Activated CD4-positive, alpha-beta memory T cell treated with anti-CD3 and anti-CD28 coated beads for 36 hours (primary cell): ENCODE results near the gene TRIM75. TPM values are rescaled to one million over a fixed set of nuclear protein-coding genes. Genes with fewer than 3 reads are reported as not detected.
"Not testable (repeated sequence)": the region's sequence is repeated elsewhere in the genome, so short reads cannot be mapped to it uniquely, and the experiment has no call there.

ENCODE experiments used
- CTCF ChIA-PET: fragments of 350-600 bp; sonication (Branson Sonifier 250); formaldehyde crosslinking; loops from one replicate; lab custom pipeline; 2021; ENCODE audit warnings: antibody characterized with exemption, inconsistent platforms; lab: Charles Lee
- POLR2A ChIA-PET: fragments of 350-600 bp; sonication (Branson Sonifier 250); formaldehyde crosslinking; loops from one replicate; lab custom pipeline; 2021; ENCODE audit warnings: antibody characterized with exemption; lab: Charles Lee
- DNase-seq: peaks from one replicate; pipeline ENCODE4 v3.0.0-alpha.2; 2020
- H3K27ac Mint-ChIP-seq: one replicate; pipeline ENCODE4 v1.8.0; 2021; ENCODE audit warnings: mixed read lengths
- H3K27me3 Mint-ChIP-seq: one replicate; pipeline ENCODE4 v1.8.0; 2021; ENCODE audit warnings: mixed read lengths
- H3K36me3 Mint-ChIP-seq: one replicate; pipeline ENCODE4 v1.8.0; 2021; ENCODE audit warnings: mixed read lengths
- H3K4me1 Mint-ChIP-seq: one replicate; pipeline ENCODE4 v1.8.0; 2021; ENCODE audit warnings: low read depth, mixed read lengths
- H3K4me3 Mint-ChIP-seq: one replicate; pipeline ENCODE4 v1.8.0; 2021; ENCODE audit warnings: mild to moderate bottlenecking, mixed read lengths
- H3K9me3 Mint-ChIP-seq: one replicate; pipeline ENCODE4 v1.8.0; 2021; ENCODE audit warnings: mixed read lengths
- intact Hi-C: fragments of 100-400 bp; cut with micrococcal nuclease; formaldehyde crosslinking; loops from one replicate; pipeline ENCODE4 v1.15.1; 2023
- total RNA-seq, 2 experiments: library from RNA; stranded (reverse); gene quantifications; one replicate each; pipeline ENCODE4 v1.2.3, GENCODE V29; 2021

TRIM75 gene
- total RNA-seq, 2 experiments from 2014 or later = not detected

DNA sequence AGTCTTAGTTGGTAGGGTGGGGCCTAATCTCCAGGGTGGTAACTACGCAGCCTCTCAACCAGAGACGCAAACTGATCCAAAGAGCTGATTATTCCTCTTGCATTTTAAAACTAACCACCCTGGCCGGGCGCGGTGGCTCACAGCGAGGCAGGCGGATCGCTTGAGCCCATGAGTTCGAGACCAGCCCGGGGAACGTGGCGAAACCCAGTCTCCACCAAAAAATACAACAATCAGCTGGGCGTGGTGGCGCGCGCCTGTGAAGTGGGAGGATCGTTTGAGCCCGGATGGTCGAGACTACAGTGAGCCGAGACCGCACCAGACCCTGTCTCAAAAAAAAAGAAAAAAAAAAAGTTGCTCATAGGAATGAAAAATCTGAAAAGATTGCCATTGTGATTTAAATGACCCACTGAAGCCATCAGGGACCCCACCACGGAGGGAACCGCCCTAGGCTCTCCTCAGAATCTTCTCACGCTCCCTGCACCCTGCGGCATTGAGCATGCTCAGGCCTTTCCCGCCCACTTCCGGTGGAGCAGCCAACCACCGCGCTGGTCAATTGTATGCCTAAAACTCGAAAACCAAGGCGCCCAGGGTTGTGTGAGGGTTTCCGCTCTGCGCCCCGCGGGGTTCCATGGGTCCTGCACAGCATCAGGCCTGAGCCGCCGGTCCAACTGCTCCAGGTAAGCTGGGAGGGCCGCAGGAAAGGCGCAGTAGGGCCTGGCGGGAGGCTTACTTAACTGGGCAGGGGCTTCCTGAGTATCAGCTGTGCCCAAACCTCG lies 22.0 kb upstream of the TRIM75 start, which contains the start of gene TRIM60:
Gene TRIM60 (plus strand): TSS at position 564 of the 776 bp plus-strand sequence. CDS start 8,074 bp downstream, outside the sequence.
- intact Hi-C loops = no loop called here
- Mint-ChIP-seq H3K4me1 (no peaks in the 10 kb centered on the region), H3K4me3 (no peak within 1 kb of the TSS), H3K9me3 (no peaks in the 10 kb centered on the region), H3K27me3 (no peaks in the 10 kb centered on the region), H3K27ac (no peak within 1 kb of the TSS), H3K36me3 (no peaks in the 10 kb centered on the region)
- POLR2A ChIA-PET = no interaction called here
- CTCF ChIA-PET = no interaction called here
- no peak for DNase-seq

GRCh38 chr4:165048170-165048569 lies 5.5 kb upstream of the TRIM75 start:
- Mint-ChIP-seq H3K27ac (no peak overlapping the region), H3K9me3 (no peaks in the 10 kb centered on the region), H3K4me1 (no peaks in the 10 kb centered on the region), H3K4me3 (no peak overlapping the region), H3K27me3 (peaks cover 3% of the 10 kb centered on the region), H3K36me3 (no peaks in the 10 kb centered on the region)
- DNase-seq = no peak
- ChIA-PET CTCF (no interaction called here), POLR2A (no interaction called here)
- intact Hi-C loops = no loop called here

- ChIA-PET POLR2A (no interaction called here), CTCF (no interaction called here)
- Mint-ChIP-seq H3K4me1 (no peaks in the 10 kb centered on the region), H3K4me3 (no peak overlapping the region), H3K27ac (no peak overlapping the region), H3K27me3 (peaks cover 3% of the 10 kb centered on the region), H3K9me3 (no peaks in the 10 kb centered on the region), H3K36me3 (no peaks in the 10 kb centered on the region)
- intact Hi-C loops = no loop called here
- DNase-seq = no peak
Observed at GRCh38 chr4:165052627-165053026, 1.0 kb upstream of the TRIM75 start.

DNA sequence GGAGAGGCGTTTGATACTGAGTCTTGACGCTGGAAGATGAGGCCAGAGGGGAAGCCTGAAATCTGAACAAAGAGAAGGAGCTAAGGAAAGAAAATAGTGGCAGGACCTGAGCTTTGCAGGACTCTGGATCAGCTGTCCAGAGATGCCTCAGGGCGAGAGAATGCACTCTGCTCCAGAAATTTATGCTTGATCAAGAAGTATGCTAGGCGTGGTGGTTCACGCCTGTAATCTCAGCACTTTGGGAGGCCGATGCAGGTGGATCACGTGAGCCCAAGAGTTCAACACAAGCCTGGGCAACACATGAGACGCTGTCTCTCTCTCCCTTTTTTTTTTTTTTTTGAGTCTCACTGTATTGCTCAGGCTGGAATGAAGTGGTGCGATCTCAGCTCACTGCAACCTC lies 1.9 kb downstream of the TRIM75 start:
- CTCF ChIA-PET = no interaction called here
- Mint-ChIP-seq H3K36me3 (no peaks in the 10 kb centered on the region), H3K27me3 (peaks cover 3% of the 10 kb centered on the region), H3K4me3 (no peak overlapping the region), H3K27ac (no peak overlapping the region), H3K4me1 (no peaks in the 10 kb centered on the region), H3K9me3 (no peaks in the 10 kb centered on the region)
- DNase-seq = no peak
- intact Hi-C loops = no loop called here
- POLR2A ChIA-PET = no interaction called here

DNA sequence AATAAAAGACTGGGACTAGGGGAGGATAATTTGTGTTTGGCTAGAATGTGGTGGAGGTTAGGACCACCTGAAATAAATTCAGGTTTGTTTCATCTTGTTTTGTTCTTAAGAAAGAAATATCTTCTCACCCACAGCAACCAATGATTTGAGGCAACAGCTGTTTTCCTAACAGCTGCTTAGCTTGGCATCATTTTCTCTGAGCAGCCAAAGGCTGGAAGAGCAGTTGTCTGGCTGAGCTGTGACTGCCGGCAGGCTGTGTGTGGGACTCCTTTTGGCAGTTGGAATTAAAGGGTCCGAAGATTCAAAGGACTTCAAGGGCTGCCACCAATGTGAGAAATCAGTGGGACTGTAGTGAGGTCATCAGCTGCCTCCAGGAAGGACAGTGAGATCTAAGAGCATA lies 5.0 kb downstream of the TRIM75 start:
- Mint-ChIP-seq H3K27ac (no peak overlapping the region), H3K36me3 (no peaks in the 10 kb centered on the region)
- POLR2A ChIA-PET = no interaction called here

GRCh38 chr4:165059386-165059785 lies 5.7 kb downstream of the TRIM75 start:
- H3K4me1 Mint-ChIP-seq = no peaks in the 10 kb centered on the region
- intact Hi-C loops = no loop called here
- CTCF ChIA-PET = no interaction called here
- POLR2A ChIA-PET = no interaction called here
- DNase-seq = no peak
- no peaks in the 10 kb centered on the region for H3K27me3 Mint-ChIP-seq
- H3K36me3 Mint-ChIP-seq = no peaks in the 10 kb centered on the region
- no peaks in the 10 kb centered on the region for H3K9me3 Mint-ChIP-seq
- no peak overlapping the region for H3K4me3 Mint-ChIP-seq
- H3K27ac Mint-ChIP-seq = no peak overlapping the region

More for the DNA sequence above, 5.0 kb downstream of the TRIM75 start:
- CTCF ChIA-PET = no interaction called here
- no peak for DNase-seq
- Mint-ChIP-seq H3K4me3 (no peak overlapping the region), H3K4me1 (no peaks in the 10 kb centered on the region), H3K9me3 (no peaks in the 10 kb centered on the region), H3K27me3 (no peaks in the 10 kb centered on the region)
- intact Hi-C loops = no loop called here

DNA sequence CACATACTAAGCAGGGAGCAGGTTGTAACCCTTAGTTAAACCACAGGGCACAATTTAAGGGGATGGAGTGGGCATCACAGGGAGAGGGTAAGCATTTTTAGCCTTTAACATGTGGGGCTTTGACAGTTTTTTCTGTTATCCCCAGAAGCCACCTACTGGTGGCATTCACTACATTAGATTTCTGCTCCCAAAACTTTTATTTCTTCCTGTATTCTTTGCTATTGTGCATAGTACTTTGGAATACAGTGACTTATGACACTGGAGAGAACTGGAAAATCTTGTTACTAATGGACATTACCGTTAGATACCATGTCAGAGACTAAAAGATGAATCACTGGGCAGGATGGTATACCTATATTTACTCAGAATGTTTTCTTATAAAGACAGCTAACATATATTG lies 7.3 kb downstream of the TRIM75 start:
- intact Hi-C loops = no loop called here
- Mint-ChIP-seq H3K27ac (no peak overlapping the region), H3K27me3 (no peaks in the 10 kb centered on the region), H3K4me3 (no peak overlapping the region), H3K36me3 (no peaks in the 10 kb centered on the region), H3K4me1 (no peaks in the 10 kb centered on the region), H3K9me3 (no peaks in the 10 kb centered on the region)
- CTCF ChIA-PET = no interaction called here
- POLR2A ChIA-PET = no interaction called here
- DNase-seq = no peak

DNA sequence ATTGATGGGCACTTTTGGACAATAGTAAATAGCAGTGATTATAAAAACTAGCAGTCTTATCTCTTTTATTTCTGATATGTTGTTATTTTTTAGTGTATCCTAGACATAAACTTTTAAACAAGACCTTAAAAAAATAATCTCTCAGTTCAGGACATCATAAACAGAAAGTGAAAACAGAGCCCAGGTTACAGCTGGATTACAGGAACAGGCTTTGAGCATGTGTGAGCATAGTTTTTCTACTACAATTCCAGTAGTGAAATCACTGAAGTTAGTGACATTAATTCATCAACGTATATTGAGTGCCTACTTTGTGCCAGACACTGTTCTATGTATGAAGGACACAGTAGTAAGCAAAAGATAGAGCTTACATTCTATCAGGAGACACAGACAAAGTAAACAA lies 16.9 kb downstream of the TRIM75 start:
- ChIA-PET POLR2A (no interaction called here), CTCF (no interaction called here)
- Mint-ChIP-seq H3K36me3 (no peaks in the 10 kb centered on the region), H3K9me3 (no peaks in the 10 kb centered on the region), H3K27ac (no peak overlapping the region), H3K4me3 (no peak overlapping the region), H3K27me3 (no peaks in the 10 kb centered on the region), H3K4me1 (no peaks in the 10 kb centered on the region)
- intact Hi-C loops = no loop called here
- DNase-seq = no peak

DNA sequence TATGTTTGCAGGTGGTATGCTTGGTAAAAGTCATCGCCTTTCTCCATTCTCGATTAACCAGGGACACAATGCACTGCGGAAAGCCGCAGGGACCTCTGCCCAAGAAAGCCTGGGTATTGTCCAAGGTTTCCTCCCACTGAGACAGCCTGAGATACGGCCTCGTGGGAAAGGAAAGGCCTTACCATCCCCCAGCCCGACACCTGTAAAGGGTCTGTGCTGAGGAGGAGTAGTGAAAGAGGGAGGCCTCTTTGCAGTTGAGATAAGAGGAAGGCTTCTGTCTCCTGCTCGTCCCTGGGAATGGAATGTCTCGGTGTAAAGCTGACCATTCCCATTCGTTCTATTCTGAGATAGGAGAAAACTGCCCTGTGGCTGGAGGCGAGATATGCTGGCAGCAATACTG lies 19.7 kb downstream of the TRIM75 start:
- H3K36me3 Mint-ChIP-seq, H3K27ac Mint-ChIP-seq, H3K4me1 Mint-ChIP-seq, POLR2A ChIA-PET, DNase-seq, intact Hi-C loops, CTCF ChIA-PET, H3K9me3 Mint-ChIP-seq, H3K27me3 Mint-ChIP-seq, H3K4me3 Mint-ChIP-seq: not testable (repeated sequence)

GRCh38 chr4:165077034-165077578 lies 23.4 kb downstream of the TRIM75 start:
- CTCF ChIA-PET = no interaction called here
- H3K36me3 Mint-ChIP-seq = peaks cover 23% of the 10 kb centered on the region

DNA sequence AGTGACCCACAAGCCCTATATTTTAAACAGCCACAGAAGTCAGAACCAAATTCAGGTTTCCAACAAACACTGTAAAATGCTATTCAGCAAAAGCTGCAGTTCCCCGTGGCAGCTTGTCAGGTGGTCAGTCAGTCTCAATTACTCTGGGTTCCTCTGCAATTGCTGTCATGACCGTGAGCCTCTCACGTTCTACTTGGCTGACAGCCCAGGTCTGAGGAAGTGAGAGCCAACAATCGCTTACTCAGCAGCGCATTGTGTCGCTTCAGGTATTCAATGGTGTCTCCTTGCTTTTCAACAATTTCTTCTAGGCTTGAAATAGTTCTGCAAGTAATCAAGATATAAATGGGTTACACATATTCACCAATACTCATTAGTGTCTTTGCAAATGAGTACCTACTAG lies 25.8 kb downstream of the TRIM75 start:
- ChIA-PET POLR2A (no interaction called here), CTCF (no interaction called here)
- H3K4me1 Mint-ChIP-seq = no peaks in the 10 kb centered on the region
- no peak for DNase-seq
- no peaks in the 10 kb centered on the region for H3K9me3 Mint-ChIP-seq
- H3K36me3 Mint-ChIP-seq = peaks cover 23% of the 10 kb centered on the region
- intact Hi-C loops = no loop called here
- no peak overlapping the region for H3K27ac Mint-ChIP-seq
- H3K27me3 Mint-ChIP-seq = no peaks in the 10 kb centered on the region
- H3K4me3 Mint-ChIP-seq = no peak overlapping the region

More at GRCh38 chr4:165077034-165077578, 23.4 kb downstream of the TRIM75 start:
- Mint-ChIP-seq H3K4me3 (no peak overlapping the region), H3K9me3 (no peaks in the 10 kb centered on the region), H3K27me3 (no peaks in the 10 kb centered on the region), H3K4me1 (no peaks in the 10 kb centered on the region), H3K27ac (no peak overlapping the region)
- POLR2A ChIA-PET = no interaction called here
- no peak for DNase-seq
- intact Hi-C loops = no loop called here

GRCh38 chr4:165084787-165085186 lies 31.1 kb downstream of the TRIM75 start:
- POLR2A ChIA-PET, H3K4me3 Mint-ChIP-seq, H3K27me3 Mint-ChIP-seq, intact Hi-C loops, H3K27ac Mint-ChIP-seq, DNase-seq, H3K9me3 Mint-ChIP-seq, CTCF ChIA-PET, H3K4me1 Mint-ChIP-seq: not testable (repeated sequence)
- H3K36me3 Mint-ChIP-seq = peaks cover 20% of the 10 kb centered on the region

DNA sequence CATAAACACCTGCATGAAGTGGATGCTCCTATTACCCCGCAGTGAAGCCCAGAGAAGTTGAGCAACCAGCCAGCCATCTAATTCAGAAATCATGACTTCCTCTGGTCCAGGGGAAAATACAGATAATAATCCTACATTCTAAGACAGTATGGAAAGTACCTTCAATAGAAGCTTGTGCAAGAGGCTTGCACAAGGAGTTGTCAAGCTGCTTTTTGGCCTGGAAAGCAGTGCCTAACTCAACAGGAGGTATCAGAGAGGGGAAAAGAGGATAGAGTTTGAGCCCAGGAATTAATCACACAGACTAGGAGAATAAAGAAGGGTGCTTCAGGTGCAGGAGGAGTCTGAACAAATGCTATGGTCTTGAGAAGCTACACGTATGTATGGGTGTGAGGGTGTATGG lies 32.3 kb downstream of the TRIM75 start:
- intact Hi-C loops = no loop called here
- ChIA-PET CTCF (no interaction called here), POLR2A (interaction anchor here (0.6 kb wide), 1 partner anchor 16 kb away, joined by 3 read pairs; no protein-coding TSS in a partner anchor)
- Mint-ChIP-seq H3K27me3 (no peaks in the 10 kb centered on the region), H3K27ac (no peak overlapping the region), H3K4me3 (no peak overlapping the region), H3K4me1 (no peaks in the 10 kb centered on the region), H3K9me3 (no peaks in the 10 kb centered on the region), H3K36me3 (peaks cover 21% of the 10 kb centered on the region)
- DNase-seq = no peak
